Measurements from ENCODE around the gene OR2J3.
"Not testable (repeated sequence)": the region's sequence is repeated elsewhere in the genome, so short reads cannot be mapped to it uniquely, and the experiment has no call there.

The OR2J3 gene

GRCh38 chr6:29107758-29108157, at the start of gene OR2J3:
OR2J3 (plus strand) TSS chr6:29108058; CDS start chr6:29111891, 3,833 bp downstream.
- DNase-seq = no peak

GRCh38 chr6:29071831-29072723, 35.8 kb upstream of the OR2J3 start:
- DNase-seq = no peak

GRCh38 chr6:29079203-29079602, 28.7 kb upstream of the OR2J3 start:
- DNase-seq = no peak

GRCh38 chr6:29081312-29081711, 26.5 kb upstream of the OR2J3 start:
- DNase-seq = no peak

- DNase-seq = no peak
Observed at GRCh38 chr6:29082457-29082856, 25.4 kb upstream of the OR2J3 start.

- DNase-seq = no peak
Observed at GRCh38 chr6:29087213-29087612, 20.6 kb upstream of the OR2J3 start, which contains the start of gene OR2B3. OR2B3 (minus strand) TSS chr6:29087313; CDS start chr6:29087248, 65 bp downstream.

GRCh38 chr6:29092957-29093356, 14.9 kb upstream of the OR2J3 start:
- no peak for DNase-seq

GRCh38 chr6:29097803-29098202, 10.1 kb upstream of the OR2J3 start:
- DNase-seq = no peak

GRCh38 chr6:29099190-29099589, 8.7 kb upstream of the OR2J3 start, which contains the start of gene OR2J1:
OR2J1 (plus strand) TSS chr6:29099490; CDS start chr6:29100943, 1,453 bp downstream.
- no peak for DNase-seq

GRCh38 chr6:29112135-29112534, 4.3 kb downstream of the OR2J3 start:
- DNase-seq = no peak

GRCh38 chr6:29114964-29115363, 7.1 kb downstream of the OR2J3 start:
- DNase-seq = not testable (repeated sequence)

GRCh38 chr6:29129326-29130012, 21.6 kb downstream of the OR2J3 start:
- DNase-seq = no peak

GRCh38 chr6:29130644-29131043, 22.8 kb downstream of the OR2J3 start:
- DNase-seq = no peak

- no peak for DNase-seq
Observed at GRCh38 chr6:29131691-29132090, 23.8 kb downstream of the OR2J3 start.

- no peak for DNase-seq
Observed at GRCh38 chr6:29137724-29138123, 29.9 kb downstream of the OR2J3 start.

- DNase-seq = no peak
Observed at GRCh38 chr6:29141606-29142005, 33.7 kb downstream of the OR2J3 start.

- DNase-seq = no peak
Observed at GRCh38 chr6:29142309-29142708, 34.5 kb downstream of the OR2J3 start.

GRCh38 chr6:29146179-29146578, 38.3 kb downstream of the OR2J3 start:
- no peak for DNase-seq

GRCh38 chr6:29147074-29147473, 39.2 kb downstream of the OR2J3 start:
- no peak for DNase-seq

GRCh38 chr6:29149444-29149843, 41.6 kb downstream of the OR2J3 start:
- not testable (repeated sequence) for DNase-seq

GRCh38 chr6:29153083-29153482, 45.2 kb downstream of the OR2J3 start:
- no peak for DNase-seq

- not testable (repeated sequence) for DNase-seq
Observed at GRCh38 chr6:29155182-29155581, 47.3 kb downstream of the OR2J3 start.
